T follicular helper cell (primary cell): ENCODE measurements around the gene NOP9.
"Not testable (repeated sequence)": the region's sequence is repeated elsewhere in the genome, so short reads cannot be mapped to it uniquely, and the experiment has no call there.

Source experiments
- DNase-seq: peaks from one replicate; pipeline ENCODE4 v3.0.0-alpha.2; 2020; ENCODE audit warnings: low read depth

Gene NOP9

GRCh38 chr14:24349742-24350141 lies 50.1 kb downstream of the NOP9 start:
- DNase-seq = no peak

- no peak for DNase-seq
Observed at GRCh38 chr14:24351517-24351916, 51.9 kb downstream of the NOP9 start.

- DNase-seq = no peak
Observed at GRCh38 chr14:24353559-24354481, 54.2 kb downstream of the NOP9 start.

- not testable (repeated sequence) for DNase-seq
Observed at GRCh38 chr14:24354482-24354825, 54.8 kb downstream of the NOP9 start.

- DNase-seq = no peak
Observed at GRCh38 chr14:24355009-24355408, 55.4 kb downstream of the NOP9 start.

GRCh38 chr14:24356208-24356607 lies 56.6 kb downstream of the NOP9 start:
- no peak for DNase-seq
